HepG2 (cell line): ENCODE data around the gene TLK2. TPM values are rescaled to one million over a fixed set of nuclear protein-coding genes. Genes with fewer than 3 reads are reported as not detected.

Experiments
- ATAC-seq: fragments of 200-7000 bp; cut with Tn5 transposase; 3 replicates; pipeline ENCODE4 v1.9.1; 2020; ENCODE audit warnings: mild to moderate bottlenecking, moderate library complexity
- BruUV-seq: library from RNA; stranded (reverse); fragments of 400-500 nt; replicated peaks from 2 replicates; lab custom pipeline; 2021; lab: Mats Ljungman, UMichigan
- CTCF ChIA-PET: fragments of 300-600 bp; formaldehyde crosslinking; extraction: SDS; loops from one replicate; lab custom pipeline; 2021; ENCODE audit warnings: low total read pairs, inconsistent platforms, low intra/inter-chr PET ratio; lab: Yijun Ruan, JAX
- POLR2A ChIA-PET: fragments of 350-600 bp; sonication (Branson Sonifier 250); formaldehyde crosslinking; loops from one replicate; lab custom pipeline; 2020; ENCODE audit warnings: antibody characterized with exemption, inconsistent platforms; lab: Yijun Ruan, JAX
- DNase-seq: peaks from one replicate; pipeline ENCODE4 v3.0.0-alpha.2; 2015; ENCODE audit warnings: low spot score
- FAIRE-seq: peaks from 3 replicates; lab custom pipeline; 2011; peaks lifted over from hg19 to GRCh38; lab: Jason Lieb, UNC
- H2AFZ ChIP-seq: one replicate; pipeline ENCODE4 v1.6.1; 2011; ENCODE audit warnings: low read length, inconsistent platforms
- H3K27ac ChIP-seq: fragments of 300-600 bp; 3 replicates; pipeline ENCODE4 v1.8.0; 2011; ENCODE audit warnings: mixed run types, mild to moderate bottlenecking, mixed read lengths, low read length, inconsistent platforms; ENCODE audit not compliant: insufficient read depth; ENCODE audit errors: extremely low read length
- H3K27me3 ChIP-seq, 2 experiments: fragments of 200-600 bp in 1 of 2; 2 replicates in 1 of 2; 3 replicates in 1 of 2; pipeline versions ENCODE4 v1.6.0 to v1.8.0; 2011; ENCODE audit warnings: low read length in 2 of 2, mild to moderate bottlenecking in 2 of 2, moderate library complexity in 2 of 2, inconsistent platforms in 1 of 2; ENCODE audit not compliant: insufficient read depth in 2 of 2, control insufficient read depth in 1 of 2
- H3K36me3 ChIP-seq, 2 experiments: fragments of 200-600 bp in 1 of 2; replicated peaks in 1 of 2; 2 replicates in 1 of 2; 3 replicates in 1 of 2; pipeline versions ENCODE4 v1.5.1 to v1.8.0; 2011; ENCODE audit warnings: low read length in 2 of 2, inconsistent platforms in 1 of 2; ENCODE audit not compliant: insufficient read depth in 2 of 2, control insufficient read depth in 1 of 2
- H3K4me1 ChIP-seq: 2 replicates; pipeline ENCODE4 v1.5.1; 2012; ENCODE audit warnings: low read length, inconsistent platforms; ENCODE audit not compliant: insufficient read depth
- H3K4me2 ChIP-seq: 2 replicates; pipeline ENCODE4 v1.6.0; 2011; ENCODE audit warnings: low read depth, low read length, inconsistent platforms
- H3K4me3 ChIP-seq, 3 experiments: fragments of 200-600 bp in 1 of 3; sonication (generic), shearing (Covaris generic) in 1 of 3; replicated peaks in 1 of 3; 2 replicates each; pipeline ENCODE4 v1.5.1; 2011 to 2016; ENCODE audit warnings: low read length in 3 of 3, inconsistent platforms in 2 of 3, low read depth in 2 of 3, mild to moderate bottlenecking in 2 of 3, control low read depth in 1 of 3, mixed read lengths in 1 of 3; ENCODE audit not compliant: insufficient read depth in 1 of 3
- H3K79me2 ChIP-seq: one replicate; pipeline ENCODE4 v1.6.1; 2011; ENCODE audit warnings: low read length, inconsistent platforms; ENCODE audit not compliant: insufficient read depth
- H3K9ac ChIP-seq: 2 replicates; pipeline ENCODE4 v1.6.0; 2011; ENCODE audit warnings: mild to moderate bottlenecking, low read depth, low read length, inconsistent platforms; ENCODE audit not compliant: insufficient read depth
- H3K9me3 ChIP-seq: 2 replicates; pipeline ENCODE4 v1.5.1; 2012; ENCODE audit warnings: mild to moderate bottlenecking, low read length
- H4K20me1 ChIP-seq: 2 replicates; pipeline ENCODE4 v1.6.0; 2011; ENCODE audit warnings: inconsistent platforms, mild to moderate bottlenecking, low read length, moderate library complexity; ENCODE audit not compliant: insufficient read depth
- DMAP1 ChIP-seq: IDR thresholded peaks from 2 replicates; pipeline ENCODE4 v1.6.1; 2016
- STAT6 ChIP-seq: sonication (generic); formaldehyde crosslinking; IDR thresholded peaks from 2 replicates; pipeline ENCODE4 v1.4.0; 2020; ENCODE audit warnings: missing genetic modification reagents, mild to moderate bottlenecking, borderline replicate concordance
- TEAD2 ChIP-seq: sonication (generic); formaldehyde crosslinking; IDR thresholded peaks from 2 replicates; pipeline ENCODE4 v1.9.0; 2021; ENCODE audit warnings: missing genetic modification reagents
- TOE1 ChIP-seq: sonication (generic); formaldehyde crosslinking; IDR thresholded peaks from 2 replicates; pipeline ENCODE4 v1.4.0; 2020; ENCODE audit warnings: mild to moderate bottlenecking, missing genetic modification reagents
- ZNF513 ChIP-seq: sonication (generic); formaldehyde crosslinking; conservative IDR thresholded peaks from 2 replicates; pipeline ENCODE4 v1.5.0; 2020; ENCODE audit warnings: missing genetic modification reagents
- WGBS: methylation state at CpG from one replicate; pipeline ENCODE4 v1.1.6; 2017; ENCODE audit warnings: low lambda C conversion rate; 5-methylcytosine and 5-hydroxymethylcytosine counted together
- in situ Hi-C: cut with HindIII; loops from 2 replicates; pipeline ENCODE4 v1.10.0; 2017; ENCODE audit warnings: low pct_unique_long_range_greater_than_20kb; ENCODE audit not compliant: extremely low pct_ligation_motif_present
- intact Hi-C: fragments of 100-400 bp; cut with micrococcal nuclease; formaldehyde crosslinking; loops from one replicate; pipeline ENCODE4 v1.10.0; 2022; ENCODE audit not compliant: unreplicated experiment
- polyA plus RNA-seq, 8 experiments: library from polyadenylated mRNA; depleted of rRNA in 3 of 8; stranded (reverse) in 7 of 8; unstranded in 1 of 8; fragments of >200 nt; fragmentation: Illumina TruSeq in 4 of 8; extraction: Trizol in 4 of 8; gene quantifications; 2 replicates each; pipeline versions ENCODE4 v1.2.1 to v1.2.3, GENCODE V29; 2011 to 2016; ENCODE audit warnings: low read depth in 4 of 8, missing spikeins in 1 of 8, mixed read lengths in 1 of 8; ENCODE audit not compliant: insufficient read depth in 1 of 8
- total RNA-seq, 5 experiments: library from RNA; depleted of rRNA; stranded (reverse); fragments of >200 nt; fragmentation: Illumina TruSeq; extraction: Trizol; gene quantifications; 2 replicates each; pipeline ENCODE4 v1.2.3, GENCODE V29; 2016; ENCODE audit warnings: low read depth in 1 of 5

Gene TLK2
- total and polyA plus RNA-seq, 2 of the 13 experiments (the other 11 are each of a cell fraction or from before 2014, with no cell fraction given), result 58.7 to 60.8 TPM

GRCh38 chr17:62660629-62661118 is 182.0 kb downstream of the TLK2 start:
- POLR2A ChIA-PET, result no interaction called here
- FAIRE-seq, result no peak
- BruUV-seq, result no TSS peak
- no peak overlapping the region for H3K4me2 ChIP-seq
- no peak overlapping the region for H3K4me3 ChIP-seq
- no peaks in the 10 kb centered on the region for H3K36me3 ChIP-seq
- peaks cover 7 to 46% of the 10 kb centered on the region in 2 experiments; a peak in 4 of 5 replicates for H3K27me3 ChIP-seq
- no peak for TF ChIP-seq TEAD2
- TF ChIP-seq STAT6, result no peak
- TF ChIP-seq DMAP1 (CRISPR knock-in tag), result no peak
- no peak for TF ChIP-seq ZNF513 (CRISPR knock-in tag)
- TF ChIP-seq TOE1, result no peak
- no peak overlapping the region for H3K9ac ChIP-seq
- in situ Hi-C loops, result no loop called here
- no peaks in the 10 kb centered on the region for H3K79me2 ChIP-seq
- no peaks in the 10 kb centered on the region for H4K20me1 ChIP-seq
- DNase-seq, result no peak
- 4% methylated on average over 2 of the region's 2 CpGs for WGBS
- H3K4me1 ChIP-seq, result no peaks in the 10 kb centered on the region
- H3K9me3 ChIP-seq, result no peaks in the 10 kb centered on the region
- no peak overlapping the region for H2AFZ ChIP-seq
- intact Hi-C loops, result no loop called here
- CTCF ChIA-PET, result no interaction called here
- no peak overlapping the region for H3K27ac ChIP-seq
- no peak for ATAC-seq
